K562 (cell line): Measurements from ENCODE around the gene PPP1R3E. TPM values are rescaled to one million over a fixed set of nuclear protein-coding genes. Genes with fewer than 3 reads are reported as not detected.
A peak's percentile ranks its signal among the peaks of the same experiment; 100 is the strongest.

Experiments used
- CEBPG ChIP-seq, 3 experiments: fragments of 200-800 bp in 1 of 3; sonication (Bioruptor generic) in 1 of 3; sonication (generic) in 1 of 3; formaldehyde crosslinking in 1 of 3; IDR thresholded peaks in 2 of 3; conservative IDR thresholded peaks in 1 of 3; 2 replicates each; pipeline versions ENCODE4 v1.6.1 to v1.8.0; 2016 to 2022; ENCODE audit warnings: missing compliant biosample characterization in 2 of 3, missing genetic modification characterization in 2 of 3, mild to moderate bottlenecking in 1 of 3, missing genetic modification reagents in 1 of 3
- COPS2 ChIP-seq: fragments of 450-650 bp; conservative IDR thresholded peaks from 2 replicates; pipeline ENCODE4 v1.6.1; 2016; ENCODE audit warnings: mild to moderate bottlenecking, moderate library complexity
- E2F3 ChIP-seq: fragments of 250-450 bp; sonication (Bioruptor Pico); IDR thresholded peaks from 2 replicates; pipeline ENCODE4 v1.4.0; 2020; ENCODE audit warnings: mild to moderate bottlenecking
- HMG20B ChIP-seq: fragments of 250-450 bp; sonication (Bioruptor Pico); IDR thresholded peaks from 2 replicates; pipeline ENCODE4 v1.5.0; 2021; ENCODE audit warnings: mild to moderate bottlenecking
- HSF4 ChIP-seq: fragments of 250-450 bp; sonication (Bioruptor Pico); IDR thresholded peaks from 2 replicates; pipeline ENCODE4 v2.1.2; 2022; ENCODE audit warnings: mild to moderate bottlenecking, moderate library complexity, borderline replicate concordance
- KAT7 ChIP-seq: sonication (generic); formaldehyde crosslinking; IDR thresholded peaks from 2 replicates; pipeline ENCODE4 v1.8.0; 2022; ENCODE audit warnings: missing genetic modification reagents, mild to moderate bottlenecking, borderline replicate concordance
- MEF2A ChIP-seq: IDR thresholded peaks from 2 replicates; pipeline ENCODE4 v1.6.1; 2011; ENCODE audit warnings: low read depth, mild to moderate bottlenecking, low read length, moderate library complexity; ENCODE audit not compliant: control insufficient read depth
- NEUROD1 ChIP-seq: fragments of 150-350 bp; IDR thresholded peaks from 2 replicates; pipeline ENCODE4 v1.6.1; 2014; ENCODE audit warnings: borderline replicate concordance, low read length, low read depth; ENCODE audit not compliant: partially characterized antibody
- RBM15 ChIP-seq: fragments of 200-400 bp; formaldehyde crosslinking; IDR thresholded peaks from 2 replicates; pipeline ENCODE4 v1.6.1; 2018; ENCODE audit warnings: mild to moderate bottlenecking, low read length, moderate library complexity; ENCODE audit not compliant: insufficient read depth
- ZNF175 ChIP-seq: fragments of 200-800 bp; sonication (Bioruptor generic); IDR thresholded peaks from 2 replicates; pipeline ENCODE4 v1.6.1; 2016; ENCODE audit warnings: low read depth, mild to moderate bottlenecking, missing genetic modification characterization, missing compliant biosample characterization
- ZNF445 ChIP-seq: fragments of 250-450 bp; sonication (Bioruptor Pico); IDR thresholded peaks from 2 replicates; pipeline ENCODE4 v1.4.0; 2020; ENCODE audit warnings: low read depth, mild to moderate bottlenecking, moderate library complexity
- polyA plus RNA-seq, 8 experiments: library from polyadenylated mRNA; depleted of rRNA in 4 of 8; stranded (reverse) in 5 of 8; unstranded in 3 of 8; fragments of >200 nt; fragmentation: Nextera tagmentation in 2 of 8; fragmentation: Illumina TruSeq in 1 of 8; extraction: Ambion mirVana in 2 of 8; extraction: Trizol in 1 of 8; gene quantifications; 2 replicates each; pipeline versions ENCODE4 v1.2.1 to v1.2.3, GENCODE V29; 2011 to 2014; ENCODE audit warnings: inconsistent platforms in 1 of 8, missing spikeins in 1 of 8
- total RNA-seq, 7 experiments: library from RNA; depleted of rRNA in 6 of 7; stranded (reverse); fragments of >200 nt in 6 of 7; fragmentation: Illumina TruSeq in 2 of 7; extraction: Trizol in 2 of 7; gene quantifications; 2 replicates each; pipeline versions ENCODE4 v1.2.1 to v1.2.3, GENCODE V29; 2011 to 2021; ENCODE audit warnings: low replicate concordance in 1 of 7
- TF ChIP-seq, protein P1 (sequence below): fragments of 450-650 bp; IDR thresholded peaks from 2 replicates; pipeline ENCODE4 v1.6.1; 2018; ENCODE audit not compliant: partially characterized antibody
- TF ChIP-seq, protein P2 (sequence below), 2 experiments: fragments of 150-350 bp in 1 of 2; IDR thresholded peaks; 2 replicates each; pipeline ENCODE4 v1.6.1; 2012 to 2016; ENCODE audit warnings: low read depth in 2 of 2, low read length in 2 of 2, mild to moderate bottlenecking in 1 of 2, moderate library complexity in 1 of 2
- TF ChIP-seq, protein P3 (sequence below): fragments of 450-650 bp; IDR thresholded peaks from 2 replicates; pipeline ENCODE4 v1.6.1; 2017; ENCODE audit warnings: antibody characterized with exemption
- TF ChIP-seq, protein P4 (sequence below): fragments of 250-450 bp; sonication (Bioruptor Pico); IDR thresholded peaks from 2 replicates; pipeline ENCODE4 v1.8.0; 2022; ENCODE audit warnings: moderate library complexity, mild to moderate bottlenecking, inconsistent platforms

PPP1R3E gene
- total and polyA plus RNA-seq, 9 of the 15 experiments (the other 6 are each of a cell fraction or from before 2014, with no cell fraction given) = 3.2 to 18.4 (median 7.6) TPM

DNA sequence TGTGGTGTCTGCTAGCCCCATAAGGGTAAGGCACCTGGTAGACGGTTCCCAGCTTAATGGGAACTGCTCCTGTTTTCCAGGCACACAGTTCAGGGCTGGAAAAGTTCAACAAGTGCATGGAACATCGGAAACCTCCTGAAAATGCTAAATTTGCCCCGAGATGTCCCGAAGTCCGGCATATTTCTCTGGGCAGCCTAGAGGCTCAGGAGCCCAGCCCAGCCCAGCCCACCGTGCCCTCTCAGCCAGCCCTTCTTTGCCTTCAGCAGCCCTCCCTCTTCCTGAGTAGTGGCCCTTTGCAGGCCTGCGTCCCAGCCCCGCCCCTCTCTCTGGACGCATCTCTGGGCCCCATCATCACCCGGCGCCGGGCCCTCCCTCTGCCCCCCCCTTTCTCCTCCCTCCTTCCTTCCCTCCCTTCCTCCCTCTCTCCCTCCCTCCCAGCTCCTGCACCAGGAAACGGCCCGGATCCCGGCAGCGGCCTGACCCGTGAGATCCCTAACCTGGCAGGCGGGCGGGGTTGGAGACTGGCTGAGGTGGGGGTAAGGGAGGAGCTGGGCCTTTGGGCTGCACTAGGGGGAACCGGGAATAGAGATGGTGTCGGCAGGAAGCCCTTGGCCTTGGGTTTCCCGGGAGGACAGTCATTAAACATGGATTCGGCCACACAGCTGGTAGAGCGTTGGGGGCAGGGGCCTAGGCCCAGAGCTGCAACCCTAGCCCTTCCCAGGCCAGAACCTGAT lies 3.9 kb upstream of the PPP1R3E start, which contains the start of gene BCL2L2 (continued):
- TF ChIP-seq, protein P1, sequence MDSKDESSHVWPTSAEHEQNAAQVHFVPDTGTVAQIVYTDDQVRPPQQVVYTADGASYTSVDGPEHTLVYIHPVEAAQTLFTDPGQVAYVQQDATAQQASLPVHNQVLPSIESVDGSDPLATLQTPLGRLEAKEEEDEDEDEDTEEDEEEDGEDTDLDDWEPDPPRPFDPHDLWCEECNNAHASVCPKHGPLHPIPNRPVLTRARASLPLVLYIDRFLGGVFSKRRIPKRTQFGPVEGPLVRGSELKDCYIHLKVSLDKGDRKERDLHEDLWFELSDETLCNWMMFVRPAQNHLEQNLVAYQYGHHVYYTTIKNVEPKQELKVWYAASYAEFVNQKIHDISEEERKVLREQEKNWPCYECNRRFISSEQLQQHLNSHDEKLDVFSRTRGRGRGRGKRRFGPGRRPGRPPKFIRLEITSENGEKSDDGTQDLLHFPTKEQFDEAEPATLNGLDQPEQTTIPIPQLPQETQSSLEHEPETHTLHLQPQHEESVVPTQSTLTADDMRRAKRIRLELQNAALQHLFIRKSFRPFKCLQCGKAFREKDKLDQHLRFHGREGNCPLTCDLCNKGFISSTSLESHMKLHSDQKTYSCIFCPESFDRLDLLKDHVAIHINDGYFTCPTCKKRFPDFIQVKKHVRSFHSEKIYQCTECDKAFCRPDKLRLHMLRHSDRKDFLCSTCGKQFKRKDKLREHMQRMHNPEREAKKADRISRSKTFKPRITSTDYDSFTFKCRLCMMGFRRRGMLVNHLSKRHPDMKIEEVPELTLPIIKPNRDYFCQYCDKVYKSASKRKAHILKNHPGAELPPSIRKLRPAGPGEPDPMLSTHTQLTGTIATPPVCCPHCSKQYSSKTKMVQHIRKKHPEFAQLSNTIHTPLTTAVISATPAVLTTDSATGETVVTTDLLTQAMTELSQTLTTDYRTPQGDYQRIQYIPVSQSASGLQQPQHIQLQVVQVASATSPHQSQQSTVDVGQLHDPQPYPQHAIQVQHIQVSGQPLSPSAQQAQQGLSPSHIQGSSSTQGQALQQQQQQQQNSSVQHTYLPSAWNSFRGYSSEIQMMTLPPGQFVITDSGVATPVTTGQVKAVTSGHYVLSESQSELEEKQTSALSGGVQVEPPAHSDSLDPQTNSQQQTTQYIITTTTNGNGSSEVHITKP = peak; percentile 24
- no peak for TF ChIP-seq COPS2
- no peak for TF ChIP-seq CEBPG (CRISPR knock-in tag; IDR thresholded peaks at IDR 0.05)
- TF ChIP-seq CEBPG (tag; conservative IDR thresholded peaks at IDR 0.05 in 1 of 2, IDR thresholded peaks at IDR 0.05 in 1 of 2) = no peak
- TF ChIP-seq HSF4 (CRISPR knock-in tag) = no peak
- peak; percentile 66; the same call in 1 of the 2 replicates for TF ChIP-seq KAT7 (CRISPR knock-in tag)
- TF ChIP-seq, protein P2, sequence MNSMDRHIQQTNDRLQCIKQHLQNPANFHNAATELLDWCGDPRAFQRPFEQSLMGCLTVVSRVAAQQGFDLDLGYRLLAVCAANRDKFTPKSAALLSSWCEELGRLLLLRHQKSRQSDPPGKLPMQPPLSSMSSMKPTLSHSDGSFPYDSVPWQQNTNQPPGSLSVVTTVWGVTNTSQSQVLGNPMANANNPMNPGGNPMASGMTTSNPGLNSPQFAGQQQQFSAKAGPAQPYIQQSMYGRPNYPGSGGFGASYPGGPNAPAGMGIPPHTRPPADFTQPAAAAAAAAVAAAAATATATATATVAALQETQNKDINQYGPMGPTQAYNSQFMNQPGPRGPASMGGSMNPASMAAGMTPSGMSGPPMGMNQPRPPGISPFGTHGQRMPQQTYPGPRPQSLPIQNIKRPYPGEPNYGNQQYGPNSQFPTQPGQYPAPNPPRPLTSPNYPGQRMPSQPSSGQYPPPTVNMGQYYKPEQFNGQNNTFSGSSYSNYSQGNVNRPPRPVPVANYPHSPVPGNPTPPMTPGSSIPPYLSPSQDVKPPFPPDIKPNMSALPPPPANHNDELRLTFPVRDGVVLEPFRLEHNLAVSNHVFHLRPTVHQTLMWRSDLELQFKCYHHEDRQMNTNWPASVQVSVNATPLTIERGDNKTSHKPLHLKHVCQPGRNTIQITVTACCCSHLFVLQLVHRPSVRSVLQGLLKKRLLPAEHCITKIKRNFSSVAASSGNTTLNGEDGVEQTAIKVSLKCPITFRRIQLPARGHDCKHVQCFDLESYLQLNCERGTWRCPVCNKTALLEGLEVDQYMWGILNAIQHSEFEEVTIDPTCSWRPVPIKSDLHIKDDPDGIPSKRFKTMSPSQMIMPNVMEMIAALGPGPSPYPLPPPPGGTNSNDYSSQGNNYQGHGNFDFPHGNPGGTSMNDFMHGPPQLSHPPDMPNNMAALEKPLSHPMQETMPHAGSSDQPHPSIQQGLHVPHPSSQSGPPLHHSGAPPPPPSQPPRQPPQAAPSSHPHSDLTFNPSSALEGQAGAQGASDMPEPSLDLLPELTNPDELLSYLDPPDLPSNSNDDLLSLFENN (IDR thresholded peaks at IDR 0.05; ENCODE audit: low read depth in 2 of 2, low read length in 2 of 2) = 0 out of 4 replicates have a peak, but pooled peaks of 1 of the 2 experiments have one; percentile 13
- no peak for TF ChIP-seq ZNF175 (CRISPR knock-in tag)
- TF ChIP-seq ZNF445 (CRISPR knock-in tag) = no peak
- TF ChIP-seq NEUROD1 = peak; percentile 73
- TF ChIP-seq, protein P3, sequence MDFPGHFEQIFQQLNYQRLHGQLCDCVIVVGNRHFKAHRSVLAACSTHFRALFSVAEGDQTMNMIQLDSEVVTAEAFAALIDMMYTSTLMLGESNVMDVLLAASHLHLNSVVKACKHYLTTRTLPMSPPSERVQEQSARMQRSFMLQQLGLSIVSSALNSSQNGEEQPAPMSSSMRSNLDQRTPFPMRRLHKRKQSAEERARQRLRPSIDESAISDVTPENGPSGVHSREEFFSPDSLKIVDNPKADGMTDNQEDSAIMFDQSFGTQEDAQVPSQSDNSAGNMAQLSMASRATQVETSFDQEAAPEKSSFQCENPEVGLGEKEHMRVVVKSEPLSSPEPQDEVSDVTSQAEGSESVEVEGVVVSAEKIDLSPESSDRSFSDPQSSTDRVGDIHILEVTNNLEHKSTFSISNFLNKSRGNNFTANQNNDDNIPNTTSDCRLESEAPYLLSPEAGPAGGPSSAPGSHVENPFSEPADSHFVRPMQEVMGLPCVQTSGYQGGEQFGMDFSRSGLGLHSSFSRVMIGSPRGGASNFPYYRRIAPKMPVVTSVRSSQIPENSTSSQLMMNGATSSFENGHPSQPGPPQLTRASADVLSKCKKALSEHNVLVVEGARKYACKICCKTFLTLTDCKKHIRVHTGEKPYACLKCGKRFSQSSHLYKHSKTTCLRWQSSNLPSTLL = no peak
- TF ChIP-seq MEF2A = no peak
- no peak for TF ChIP-seq E2F3
- no peak for TF ChIP-seq RBM15
- TF ChIP-seq HMG20B = no peak
- TF ChIP-seq, protein P4, sequence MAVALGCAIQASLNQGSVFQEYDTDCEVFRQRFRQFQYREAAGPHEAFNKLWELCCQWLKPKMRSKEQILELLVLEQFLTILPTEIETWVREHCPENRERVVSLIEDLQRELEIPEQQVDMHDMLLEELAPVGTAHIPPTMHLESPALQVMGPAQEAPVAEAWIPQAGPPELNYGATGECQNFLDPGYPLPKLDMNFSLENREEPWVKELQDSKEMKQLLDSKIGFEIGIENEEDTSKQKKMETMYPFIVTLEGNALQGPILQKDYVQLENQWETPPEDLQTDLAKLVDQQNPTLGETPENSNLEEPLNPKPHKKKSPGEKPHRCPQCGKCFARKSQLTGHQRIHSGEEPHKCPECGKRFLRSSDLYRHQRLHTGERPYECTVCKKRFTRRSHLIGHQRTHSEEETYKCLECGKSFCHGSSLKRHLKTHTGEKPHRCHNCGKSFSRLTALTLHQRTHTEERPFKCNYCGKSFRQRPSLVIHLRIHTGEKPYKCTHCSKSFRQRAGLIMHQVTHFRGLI (CRISPR knock-in tag) = no peak
